ENCODE data around the gene TMEM72.

TMEM72 gene

GRCh38 chr10:44963772-44964633, 52.9 kb downstream of the TMEM72 start:
- POLR2A ChIA-PET (ENCODE audit: low non-redundant PET), result no interaction called here
- no peak for DNase-seq (ENCODE audit: low spot score)

DNA sequence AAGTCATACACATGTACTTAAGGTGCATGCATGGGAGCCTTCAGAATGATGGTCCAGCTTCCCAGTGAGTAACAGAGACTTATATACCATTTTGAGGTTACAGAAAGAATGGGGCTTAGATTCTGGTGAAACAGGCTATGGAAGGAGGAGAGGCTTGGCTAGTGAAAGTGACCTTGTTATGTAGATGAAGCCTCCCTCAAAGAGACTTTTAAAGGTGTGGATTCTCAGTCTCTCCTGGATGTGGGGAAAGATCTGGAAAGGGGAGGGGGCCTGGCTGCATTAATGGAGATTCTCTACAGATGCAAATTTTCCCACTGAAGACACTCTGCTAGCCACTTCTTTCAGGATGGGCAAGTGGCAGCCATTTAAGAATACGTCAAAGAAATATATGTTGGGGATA, 54.0 kb downstream of the TMEM72 start:
- ChIA-PET CTCF (no interaction called here), POLR2A (ENCODE audit: low non-redundant PET) (no interaction called here)
- no peak overlapping the region for H3K27ac ChIP-seq
- DNase-seq (ENCODE audit: low spot score), result no peak
- TF ChIP-seq CTCF (conservative IDR thresholded peaks at IDR 0.05; ENCODE audit: low read depth), result no peak

More at GRCh38 chr10:44963772-44964633, 52.9 kb downstream of the TMEM72 start:
- no peak for TF ChIP-seq CTCF (conservative IDR thresholded peaks at IDR 0.05; ENCODE audit: low read depth)
- H3K27ac ChIP-seq, result no peak overlapping the region
- CTCF ChIA-PET, result interaction anchor here (0.6 kb wide), 1 partner anchor 1484 kb away, joined by 3 read pairs; no protein-coding TSS in a partner anchor

DNA sequence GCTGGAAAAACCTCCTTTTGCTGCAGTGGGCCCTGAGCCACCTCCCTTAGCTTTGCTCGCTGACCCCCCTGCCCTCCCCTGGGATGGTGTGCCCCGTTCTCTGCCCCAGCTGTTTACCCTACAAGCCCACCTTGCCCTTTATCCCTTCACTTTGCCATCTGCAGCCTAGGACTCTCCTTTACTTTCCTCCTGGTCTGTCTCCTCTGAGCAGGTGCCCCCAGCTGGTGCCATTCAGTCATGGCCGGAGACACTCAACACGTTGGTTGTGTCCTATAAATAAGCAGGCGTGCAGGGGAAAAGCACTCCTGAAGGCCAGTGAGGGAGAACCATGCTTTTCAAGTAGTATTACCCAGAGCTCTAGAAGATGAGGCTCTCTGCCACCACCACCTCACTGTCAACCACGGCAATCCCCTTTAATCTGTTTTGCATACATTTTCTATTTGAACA, 54.5 kb downstream of the TMEM72 start:
- DNase-seq (ENCODE audit: low spot score), result no peak
- ChIA-PET CTCF (no interaction called here), POLR2A (ENCODE audit: low non-redundant PET) (no interaction called here)
- no peak for TF ChIP-seq CTCF (conservative IDR thresholded peaks at IDR 0.05; ENCODE audit: low read depth)
- H3K27ac ChIP-seq, result no peak overlapping the region

DNA sequence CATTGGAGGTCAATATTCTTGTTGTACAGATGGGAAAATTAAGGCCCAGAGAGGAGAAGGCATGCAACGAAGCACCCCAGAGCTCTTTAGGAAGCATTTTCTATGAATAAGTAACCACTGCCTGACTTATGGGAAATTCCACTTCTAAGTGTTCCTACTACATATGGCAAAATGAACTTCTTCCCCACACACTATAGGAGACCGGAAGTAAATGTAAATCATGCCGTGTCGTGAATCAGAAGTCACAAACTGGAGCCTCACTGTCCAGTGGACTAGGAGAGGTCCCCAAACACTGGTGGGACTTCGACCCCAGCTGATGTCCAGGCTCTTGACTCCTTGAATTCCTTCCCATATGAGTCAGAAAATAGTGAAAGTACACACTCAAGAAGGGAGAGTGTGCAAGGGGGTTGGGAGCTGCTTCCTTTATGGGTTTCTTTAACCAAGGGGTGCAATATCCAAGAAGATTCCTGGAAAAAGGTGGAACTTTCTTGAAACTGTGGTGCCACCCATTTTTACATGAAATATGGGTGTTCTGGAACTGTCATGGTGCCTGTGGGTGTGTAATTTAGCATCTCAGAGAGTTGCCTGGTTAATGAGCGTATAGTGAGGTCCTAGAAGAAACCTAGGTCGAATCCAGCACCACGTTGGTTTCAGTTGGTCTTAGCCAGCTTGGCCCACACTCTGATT, 55.1 kb downstream of the TMEM72 start:
- DNase-seq (ENCODE audit: low spot score), result no peak
- TF ChIP-seq CTCF (conservative IDR thresholded peaks at IDR 0.05; ENCODE audit: low read depth), result no peak
- no peak overlapping the region for H3K27ac ChIP-seq
- ChIA-PET POLR2A (ENCODE audit: low non-redundant PET) (no interaction called here), CTCF (interaction anchor here (0.6 to 0.7 kb wide), 2 partner anchors 13 to 40 kb away, joined by 3 read pairs; partner anchors contain the start of gene DEPP1)

DNA sequence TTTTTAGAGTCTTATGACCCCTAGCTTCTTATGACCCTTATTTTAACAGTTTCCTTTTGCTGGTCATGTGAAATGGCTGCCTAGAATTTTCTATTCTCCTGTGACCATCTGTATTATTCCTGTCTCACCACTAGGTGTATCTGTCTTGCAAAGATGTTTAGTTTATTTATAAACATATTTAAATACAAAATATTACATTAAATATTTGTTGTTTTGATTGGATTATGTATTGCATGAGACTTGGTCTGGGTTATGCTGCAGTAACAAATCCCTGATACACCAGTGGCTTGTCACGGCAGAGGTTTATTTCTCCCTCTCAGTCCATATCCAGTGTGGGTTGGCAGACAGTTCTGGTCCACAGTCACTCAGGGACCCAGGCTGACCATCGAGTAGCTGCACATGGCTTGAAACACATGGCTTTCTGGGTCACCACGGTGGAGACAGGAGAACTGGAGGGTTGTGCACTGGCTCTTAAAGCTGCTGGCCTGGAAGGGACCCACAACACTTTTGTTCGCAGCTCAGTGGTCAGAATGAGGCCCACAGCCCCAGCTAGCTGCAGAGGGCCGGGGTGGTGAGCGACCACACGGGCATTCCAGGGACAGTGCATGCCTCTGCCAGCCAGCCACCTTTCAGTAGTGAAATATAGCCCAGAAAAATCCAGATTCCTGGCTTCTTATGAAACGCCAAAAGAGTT, 55.8 kb downstream of the TMEM72 start:
- H3K27ac ChIP-seq, result no peak overlapping the region
- DNase-seq (ENCODE audit: low spot score), result no peak
- ChIA-PET CTCF (interaction anchor here (0.6 to 0.9 kb wide), 4 partner anchors 12 to 844 kb away, joined by 3 to 5 read pairs (median 4); partner anchors contain the start of gene DEPP1), POLR2A (ENCODE audit: low non-redundant PET) (no interaction called here)
- TF ChIP-seq CTCF (conservative IDR thresholded peaks at IDR 0.05; ENCODE audit: low read depth), result no peak

DNA sequence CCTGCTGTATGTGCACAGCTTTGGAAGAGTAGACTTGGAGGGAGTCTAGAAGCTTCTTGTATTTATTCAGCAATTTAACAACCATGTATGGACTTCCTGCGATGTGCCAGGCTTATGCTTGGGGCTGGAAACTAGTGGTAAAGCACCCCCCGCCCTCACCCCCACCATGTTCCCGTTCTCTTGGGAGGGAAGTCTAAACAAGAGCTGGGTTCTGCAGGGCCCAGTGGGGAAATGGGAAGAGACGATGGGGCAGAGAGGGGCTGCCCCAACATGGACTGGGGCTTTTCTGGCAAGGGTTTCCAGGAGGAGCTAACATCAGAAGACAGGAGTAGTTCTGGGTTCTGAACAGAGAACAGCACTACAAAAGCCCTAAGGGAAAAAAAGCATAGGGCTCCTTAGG, 56.5 kb downstream of the TMEM72 start:
- H3K27ac ChIP-seq, result no peak overlapping the region
- ChIA-PET POLR2A (ENCODE audit: low non-redundant PET) (no interaction called here), CTCF (interaction anchor here (0.6 to 0.9 kb wide), 3 partner anchors 35 to 843 kb away, joined by 3 to 5 read pairs (median 4); no protein-coding TSS in a partner anchor)
- no peak for DNase-seq (ENCODE audit: low spot score)
- TF ChIP-seq CTCF (conservative IDR thresholded peaks at IDR 0.05; ENCODE audit: low read depth), result no peak

All from RWPE1 (cell line).